Activated B cell treated with CpG ODN at 0.5 μM for 24 hours (primary cell): ENCODE measurements around the gene ANKFY1. TPM values are rescaled to one million over a fixed set of nuclear protein-coding genes. Genes with fewer than 3 reads are reported as not detected.

ENCODE experiments used
- ATAC-seq: fragments of 200-7000 bp; cut with Tn5 transposase; one replicate; pipeline ENCODE4 v1.10.0; 2021; ENCODE audit warnings: low read depth, mild to moderate bottlenecking, moderate library complexity
- CTCF ChIA-PET: fragments of 350-600 bp; sonication (Branson Sonifier 250); formaldehyde crosslinking; loops from one replicate; lab custom pipeline; 2021; ENCODE audit warnings: antibody characterized with exemption; lab: Charles Lee
- POLR2A ChIA-PET: fragments of 350-600 bp; sonication (Branson Sonifier 250); formaldehyde crosslinking; loops from one replicate; lab custom pipeline; 2021; ENCODE audit warnings: antibody characterized with exemption; lab: Charles Lee
- DNase-seq: peaks from one replicate; pipeline ENCODE4 v3.0.0; 2022
- H3K27ac Mint-ChIP-seq: one replicate; pipeline ENCODE4 v1.8.0; 2020; ENCODE audit warnings: mixed read lengths
- H3K27me3 Mint-ChIP-seq: one replicate; pipeline ENCODE4 v1.8.0; 2021; ENCODE audit warnings: mixed read lengths
- H3K36me3 Mint-ChIP-seq: one replicate; pipeline ENCODE4 v1.8.0; 2021; ENCODE audit warnings: low read depth, mixed read lengths
- H3K4me1 Mint-ChIP-seq: one replicate; pipeline ENCODE4 v1.8.0; 2021; ENCODE audit warnings: mixed read lengths
- H3K4me3 Mint-ChIP-seq: one replicate; pipeline ENCODE4 v1.8.0; 2020; ENCODE audit warnings: mild to moderate bottlenecking, mixed read lengths
- H3K9me3 Mint-ChIP-seq: one replicate; pipeline ENCODE4 v1.8.0; 2020; ENCODE audit warnings: mixed read lengths
- CTCF ChIP-seq: fragments of 200-600 bp; IDR thresholded peaks from one replicate; pipeline ENCODE4 v1.8.0; 2022; ENCODE audit warnings: antibody characterized with exemption, mild to moderate bottlenecking
- intact Hi-C: fragments of 100-400 bp; cut with micrococcal nuclease; formaldehyde crosslinking; loops from one replicate; pipeline ENCODE4 v1.15.1; 2024
- total RNA-seq: library from RNA; stranded (reverse); gene quantifications from 2 replicates; pipeline ENCODE4 v1.2.3, GENCODE V29; 2022

Gene ANKFY1
- total RNA-seq, 1 donor from 2014 or later = 50.2 TPM

- Mint-ChIP-seq H3K4me3 (no peak overlapping the region), H3K36me3 (peaks cover 59% of the 10 kb centered on the region), H3K27ac (no peak overlapping the region), H3K4me1 (no peaks in the 10 kb centered on the region), H3K9me3 (no peaks in the 10 kb centered on the region), H3K27me3 (no peaks in the 10 kb centered on the region)
- ATAC-seq (no peak), DNase-seq (no peak)
- ChIA-PET POLR2A (no interaction called here), CTCF (no interaction called here)
- intact Hi-C loops = no loop called here
- no peak for TF ChIP-seq CTCF
Observed at GRCh38 chr17:4189280-4189679, 74.5 kb downstream of the ANKFY1 start.

GRCh38 chr17:4188076-4188475 lies 75.7 kb downstream of the ANKFY1 start:
- intact Hi-C loops = no loop called here
- CTCF ChIA-PET = no interaction called here
- no peak overlapping the region for H3K27ac Mint-ChIP-seq

GRCh38 chr17:4187076-4187475 lies 76.7 kb downstream of the ANKFY1 start:
- TF ChIP-seq CTCF = no peak
- no peak overlapping the region for H3K27ac Mint-ChIP-seq
- H3K9me3 Mint-ChIP-seq = no peaks in the 10 kb centered on the region
- no peak for DNase-seq
- CTCF ChIA-PET = no interaction called here
- no peaks in the 10 kb centered on the region for H3K4me1 Mint-ChIP-seq
- H3K4me3 Mint-ChIP-seq = no peak overlapping the region
- POLR2A ChIA-PET = no interaction called here
- no peak for ATAC-seq
- intact Hi-C loops = no loop called here
- peaks cover 77% of the 10 kb centered on the region for H3K36me3 Mint-ChIP-seq
- H3K27me3 Mint-ChIP-seq = no peaks in the 10 kb centered on the region

More at GRCh38 chr17:4188076-4188475, 75.7 kb downstream of the ANKFY1 start:
- ATAC-seq (no peak), DNase-seq (no peak)
- Mint-ChIP-seq H3K27me3 (no peaks in the 10 kb centered on the region), H3K4me1 (no peaks in the 10 kb centered on the region), H3K36me3 (peaks cover 67% of the 10 kb centered on the region), H3K9me3 (no peaks in the 10 kb centered on the region), H3K4me3 (no peak overlapping the region)
- POLR2A ChIA-PET = no interaction called here
- no peak for TF ChIP-seq CTCF

GRCh38 chr17:4186357-4186881 lies 77.4 kb downstream of the ANKFY1 start:
- H3K9me3 Mint-ChIP-seq = no peaks in the 10 kb centered on the region

GRCh38 chr17:4185656-4186055 lies 78.1 kb downstream of the ANKFY1 start:
- ChIA-PET CTCF (no interaction called here), POLR2A (no interaction called here)
- DNase-seq (no peak), ATAC-seq (no peak)
- Mint-ChIP-seq H3K27me3 (no peaks in the 10 kb centered on the region), H3K4me1 (no peaks in the 10 kb centered on the region), H3K4me3 (no peak overlapping the region), H3K36me3 (peaks cover 90% of the 10 kb centered on the region), H3K27ac (no peak overlapping the region), H3K9me3 (no peaks in the 10 kb centered on the region)
- intact Hi-C loops = no loop called here
- TF ChIP-seq CTCF = no peak

More at GRCh38 chr17:4186357-4186881, 77.4 kb downstream of the ANKFY1 start:
- Mint-ChIP-seq H3K27ac (no peak overlapping the region), H3K27me3 (no peaks in the 10 kb centered on the region), H3K36me3 (peaks cover 83% of the 10 kb centered on the region), H3K4me3 (no peak overlapping the region), H3K4me1 (no peaks in the 10 kb centered on the region)
- ATAC-seq = no peak
- ChIA-PET POLR2A (no interaction called here), CTCF (no interaction called here)
- intact Hi-C loops = no loop called here
- TF ChIP-seq CTCF = no peak
- no peak for DNase-seq
